22Rv1 (cell line): ENCODE data around the gene TLCD1.

Experiments
- CTCF ChIP-seq: fragments of 450-650 bp; IDR thresholded peaks from 2 replicates; pipeline ENCODE4 v1.5.1; 2017; ENCODE audit warnings: mild to moderate bottlenecking
- ZFX ChIP-seq: fragments of 450-650 bp; IDR thresholded peaks from 2 replicates; pipeline ENCODE4 v1.6.1; 2017; ENCODE audit warnings: antibody characterized with exemption, borderline replicate concordance

DNA sequence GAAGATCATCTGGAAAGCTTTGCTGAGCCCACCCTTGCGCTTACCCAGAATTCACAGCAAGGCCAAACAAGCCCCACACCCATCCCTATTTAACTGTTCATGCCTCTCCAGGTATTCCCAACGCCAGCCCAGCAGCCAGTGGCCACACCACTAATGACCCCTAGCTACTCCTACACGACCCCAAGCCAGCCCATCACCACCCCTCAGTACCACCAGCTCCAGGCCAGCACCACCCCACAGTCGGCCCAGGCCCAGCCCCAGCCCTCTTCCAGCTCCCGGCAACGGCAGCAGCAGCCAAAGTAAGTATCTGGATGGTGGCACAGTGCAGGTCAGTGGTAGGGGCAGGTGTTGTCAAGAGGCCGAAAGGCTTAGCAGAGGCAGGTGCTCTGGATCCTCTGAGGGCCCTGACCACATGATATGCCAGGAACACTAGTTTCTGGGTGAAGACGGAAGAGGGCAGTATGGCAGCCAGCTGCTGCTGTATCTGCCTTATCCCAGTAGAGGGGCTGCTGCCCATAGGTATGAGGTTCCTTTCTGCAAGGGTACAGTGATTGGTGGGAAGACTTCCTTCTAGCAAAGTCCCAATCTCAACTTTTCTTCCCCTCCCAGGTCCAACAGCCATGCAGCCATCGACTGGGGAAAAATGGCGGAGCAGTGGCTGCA is 25.1 kb downstream of the TLCD1 start:
- no peak for TF ChIP-seq CTCF
- TF ChIP-seq ZFX, result no peak
